DMS153 treated with DMSO at 0.1 percent for 48 hours (cell line): ENCODE measurements around the gene KRTAP4-3.
"Not testable (repeated sequence)": the region's sequence is repeated elsewhere in the genome, so short reads cannot be mapped to it uniquely, and the experiment has no call there.

ENCODE experiments used
- DNase-seq: peaks from one replicate; lab custom pipeline; 2025; ENCODE audit not compliant: unreplicated experiment; lab: John Stamatoyannopoulos, UW

The KRTAP4-3 gene

GRCh38 chr17:41153856-41154255, 14.2 kb downstream of the KRTAP4-3 start:
- DNase-seq, result no peak

- no peak for DNase-seq
Observed at GRCh38 chr17:41151525-41151924, 16.5 kb downstream of the KRTAP4-3 start.

GRCh38 chr17:41150026-41150425, 18.0 kb downstream of the KRTAP4-3 start:
- DNase-seq, result no peak

- no peak for DNase-seq
Observed at GRCh38 chr17:41149652-41149985, 18.4 kb downstream of the KRTAP4-3 start, which contains the start of gene KRTAP4-5. Gene KRTAP4-5 (minus strand): TSS chr17:41149825. CDS start chr17:41149767, 58 bp downstream.

GRCh38 chr17:41148971-41149651, 18.9 kb downstream of the KRTAP4-3 start:
- DNase-seq, result not testable (repeated sequence)

GRCh38 chr17:41147531-41148204, 20.4 kb downstream of the KRTAP4-3 start:
- no peak for DNase-seq

GRCh38 chr17:41145261-41145660, 22.8 kb downstream of the KRTAP4-3 start:
- no peak for DNase-seq

- DNase-seq, result no peak
Observed at GRCh38 chr17:41144846-41145245, 23.2 kb downstream of the KRTAP4-3 start.

GRCh38 chr17:41141361-41141760, 26.7 kb downstream of the KRTAP4-3 start:
- no peak for DNase-seq

GRCh38 chr17:41140360-41141131, 27.5 kb downstream of the KRTAP4-3 start, which contains the start of gene KRTAP4-6:
Gene KRTAP4-6 (minus strand): TSS chr17:41140544. CDS start chr17:41140487, 57 bp downstream.
- DNase-seq, result no peak

GRCh38 chr17:41139865-41140264, 28.2 kb downstream of the KRTAP4-3 start:
- not testable (repeated sequence) for DNase-seq

- DNase-seq, result no peak
Observed at GRCh38 chr17:41133880-41134735, 33.9 kb downstream of the KRTAP4-3 start.

GRCh38 chr17:41131979-41132378, 36.0 kb downstream of the KRTAP4-3 start:
- DNase-seq, result no peak

- DNase-seq, result no peak
Observed at GRCh38 chr17:41127371-41127770, 40.6 kb downstream of the KRTAP4-3 start.

GRCh38 chr17:41126412-41126811, 41.6 kb downstream of the KRTAP4-3 start:
- DNase-seq, result no peak

GRCh38 chr17:41125064-41125463, 43.0 kb downstream of the KRTAP4-3 start:
- no peak for DNase-seq

GRCh38 chr17:41123991-41124371, 44.0 kb downstream of the KRTAP4-3 start, which contains the start of gene KRTAP4-12:
Gene KRTAP4-12 (minus strand): TSS chr17:41124182. CDS start chr17:41124122, 60 bp downstream.
- not testable (repeated sequence) for DNase-seq

- DNase-seq, result not testable (repeated sequence)
Observed at GRCh38 chr17:41123292-41123990, 44.6 kb downstream of the KRTAP4-3 start.

GRCh38 chr17:41121742-41122141, 46.3 kb downstream of the KRTAP4-3 start:
- no peak for DNase-seq
